DMS153 treated with DMSO at 0.1 percent for 48 hours (cell line): ENCODE results near the gene PAFAH1B2.
A peak's percentile ranks its signal among the peaks of the same experiment; 100 is the strongest.
"Not testable (repeated sequence)": the region's sequence is repeated elsewhere in the genome, so short reads cannot be mapped to it uniquely, and the experiment has no call there.

ENCODE experiments used
- DNase-seq: peaks from one replicate; lab custom pipeline; 2025; ENCODE audit not compliant: unreplicated experiment; lab: John Stamatoyannopoulos, UW

PAFAH1B2 gene

GRCh38 chr11:117172724-117173421 lies 28.8 kb downstream of the PAFAH1B2 start:
- DNase-seq = no peak

GRCh38 chr11:117175104-117175503 lies 31.0 kb downstream of the PAFAH1B2 start:
- DNase-seq = no peak

GRCh38 chr11:117175781-117176180 lies 31.7 kb downstream of the PAFAH1B2 start:
- DNase-seq = no peak

- DNase-seq = no peak
Measured at GRCh38 chr11:117176186-117176585, 32.1 kb downstream of the PAFAH1B2 start.

- no peak for DNase-seq
Measured at GRCh38 chr11:117177534-117178209, 33.6 kb downstream of the PAFAH1B2 start.

- peak; percentile 88 for DNase-seq
Measured at GRCh38 chr11:117178210-117179034, 34.3 kb downstream of the PAFAH1B2 start, which contains the start of gene SIDT2. Gene SIDT2, plus strand, starts transcription at chr11:117178743. Its CDS starts 521 bp downstream, at chr11:117179264.

GRCh38 chr11:117179048-117179999 lies 35.2 kb downstream of the PAFAH1B2 start:
- DNase-seq = no peak

GRCh38 chr11:117180020-117180419 lies 35.9 kb downstream of the PAFAH1B2 start:
- no peak for DNase-seq

GRCh38 chr11:117180661-117181585 lies 36.8 kb downstream of the PAFAH1B2 start:
- DNase-seq = no peak

- no peak for DNase-seq
Measured at GRCh38 chr11:117181586-117182550, 37.8 kb downstream of the PAFAH1B2 start.

GRCh38 chr11:117182551-117182935 lies 38.5 kb downstream of the PAFAH1B2 start:
- no peak for DNase-seq

- DNase-seq = not testable (repeated sequence)
Measured at GRCh38 chr11:117183178-117183577, 39.1 kb downstream of the PAFAH1B2 start.

GRCh38 chr11:117183724-117184349 lies 39.8 kb downstream of the PAFAH1B2 start:
- no peak for DNase-seq

- DNase-seq = no peak
Measured at GRCh38 chr11:117185736-117186430, 41.8 kb downstream of the PAFAH1B2 start.

GRCh38 chr11:117186431-117186761 lies 42.3 kb downstream of the PAFAH1B2 start:
- DNase-seq = no peak

- DNase-seq = no peak
Measured at GRCh38 chr11:117187007-117187406, 42.9 kb downstream of the PAFAH1B2 start.

- DNase-seq = no peak
Measured at GRCh38 chr11:117187428-117187798, 43.3 kb downstream of the PAFAH1B2 start.
